A673 (cell line): ENCODE results near the gene NUDT12. TPM values are rescaled to one million over a fixed set of nuclear protein-coding genes. Genes with fewer than 3 reads are reported as not detected.
A peak's percentile ranks its signal among the peaks of the same experiment; 100 is the strongest.

Experiments
- BruUV-seq: library from RNA; stranded (reverse); fragments of 400-500 nt; replicated peaks from 2 replicates; lab custom pipeline; 2021; lab: Mats Ljungman, UMichigan
- CTCF ChIA-PET: fragments of 300-600 bp; sonication (Branson Sonifier 250); formaldehyde crosslinking; loops from one replicate; lab custom pipeline; 2022; ENCODE audit warnings: antibody characterized with exemption; lab: Charles Lee
- POLR2A ChIA-PET: fragments of 300-600 bp; sonication (Branson Sonifier 250); formaldehyde crosslinking; loops from one replicate; lab custom pipeline; 2022; ENCODE audit warnings: antibody characterized with exemption; ENCODE audit not compliant: low non-redundant PET; lab: Charles Lee
- DNase-seq: peaks from one replicate; pipeline ENCODE4 v3.0.0-alpha.2; 2015; ENCODE audit warnings: low spot score
- H3K27ac ChIP-seq: fragments of 200-600 bp; sonication (generic); 2 replicates; pipeline ENCODE4 v1.5.1; 2016; ENCODE audit warnings: mixed run types, low read depth, mild to moderate bottlenecking, mixed read lengths, antibody characterized with exemption, low read length; ENCODE audit not compliant: poor library complexity, severe bottlenecking
- H3K27me3 ChIP-seq: fragments of 200-600 bp; sonication (generic); replicated peaks from 2 replicates; pipeline ENCODE4 v1.6.1; 2017; ENCODE audit warnings: mixed run types, low read depth, mild to moderate bottlenecking, mixed read lengths, antibody characterized with exemption, low read length; ENCODE audit not compliant: insufficient read depth, poor library complexity
- H3K36me3 ChIP-seq: fragments of 200-600 bp; sonication (generic); 2 replicates; pipeline ENCODE4 v1.6.1; 2016; ENCODE audit warnings: mixed run types, mild to moderate bottlenecking, mixed read lengths, antibody characterized with exemption, low read length; ENCODE audit not compliant: insufficient read depth, poor library complexity, severe bottlenecking
- H3K4me1 ChIP-seq: fragments of 200-600 bp; sonication (generic); 2 replicates; pipeline ENCODE4 v1.6.1; 2017; ENCODE audit warnings: mixed run types, mild to moderate bottlenecking, mixed read lengths, antibody characterized with exemption, low read length; ENCODE audit not compliant: insufficient read depth, poor library complexity, severe bottlenecking
- H3K4me3 ChIP-seq: fragments of 200-600 bp; sonication (generic); 2 replicates; pipeline ENCODE4 v1.5.1; 2016; ENCODE audit warnings: low read depth, mixed run types, mild to moderate bottlenecking, mixed read lengths, low read length; ENCODE audit not compliant: poor library complexity, severe bottlenecking
- H3K9me3 ChIP-seq: fragments of 200-600 bp; sonication (generic); 2 replicates; pipeline ENCODE4 v1.6.1; 2016; ENCODE audit warnings: mixed run types, low read depth, mild to moderate bottlenecking, mixed read lengths, antibody characterized with exemption, low read length; ENCODE audit not compliant: poor library complexity, severe bottlenecking
- EZH2 ChIP-seq: fragments of 200-600 bp; sonication (generic); IDR thresholded peaks from 2 replicates; pipeline ENCODE4 v1.6.1; 2017; ENCODE audit warnings: borderline replicate concordance, low read depth, mild to moderate bottlenecking, mixed read lengths, antibody characterized with exemption, low read length; ENCODE audit not compliant: poor library complexity, severe bottlenecking
- intact Hi-C: fragments of 100-400 bp; cut with micrococcal nuclease; formaldehyde crosslinking; loops from one replicate; pipeline ENCODE4 v1.10.0; 2022; ENCODE audit not compliant: unreplicated experiment
- total RNA-seq: library from RNA; stranded (reverse); gene quantifications from 2 replicates; pipeline ENCODE4 v1.2.3, GENCODE V29; 2021
- TF ChIP-seq, protein P1 (sequence below): fragments of 300-800, 200-600 bp; sonication (generic); conservative IDR thresholded peaks from 2 replicates; pipeline ENCODE4 v1.5.1; 2017; ENCODE audit warnings: low read depth, mild to moderate bottlenecking, antibody characterized with exemption, low read length, moderate library complexity, mixed read lengths

Gene NUDT12
- total RNA-seq, 1 experiment from 2014 or later, result 10.2 TPM

DNA sequence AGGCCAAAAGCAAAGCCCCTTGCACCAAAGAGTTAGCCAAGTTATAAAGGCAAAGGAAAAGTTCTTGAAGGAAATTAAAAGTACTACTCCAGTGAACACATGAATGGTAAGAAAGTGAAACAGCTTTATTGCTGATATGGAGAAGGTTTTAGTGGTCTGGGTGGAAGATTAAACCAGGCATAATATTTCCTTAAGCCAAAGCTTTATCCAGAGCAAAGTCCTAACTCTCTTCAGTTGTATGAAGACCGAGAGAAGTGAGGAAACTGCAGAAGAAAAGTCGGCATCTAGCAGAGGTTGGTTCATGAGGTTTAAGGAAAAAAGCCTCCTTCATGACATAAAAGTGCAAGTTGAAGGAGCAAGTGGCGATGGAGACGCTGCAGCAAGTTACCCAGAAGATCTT, 3.1 kb upstream of the NUDT12 start:
- Histone ChIP-seq H3K27me3 (no peaks in the 10 kb centered on the region), H3K9me3 (no peaks in the 10 kb centered on the region), H3K4me1 (no peaks in the 10 kb centered on the region), H3K27ac (no peak overlapping the region), H3K4me3 (no peak overlapping the region), H3K36me3 (no peaks in the 10 kb centered on the region)
- DNase-seq, result no peak
- POLR2A ChIA-PET, result no interaction called here
- intact Hi-C loops, result no loop called here
- CTCF ChIA-PET, result interaction anchor here (0.6 kb wide), 1 partner anchor 15 kb away, joined by 3 read pairs; no protein-coding TSS in a partner anchor
- no TSS peak for BruUV-seq
- no peak for TF ChIP-seq EZH2
- TF ChIP-seq, protein P1, sequence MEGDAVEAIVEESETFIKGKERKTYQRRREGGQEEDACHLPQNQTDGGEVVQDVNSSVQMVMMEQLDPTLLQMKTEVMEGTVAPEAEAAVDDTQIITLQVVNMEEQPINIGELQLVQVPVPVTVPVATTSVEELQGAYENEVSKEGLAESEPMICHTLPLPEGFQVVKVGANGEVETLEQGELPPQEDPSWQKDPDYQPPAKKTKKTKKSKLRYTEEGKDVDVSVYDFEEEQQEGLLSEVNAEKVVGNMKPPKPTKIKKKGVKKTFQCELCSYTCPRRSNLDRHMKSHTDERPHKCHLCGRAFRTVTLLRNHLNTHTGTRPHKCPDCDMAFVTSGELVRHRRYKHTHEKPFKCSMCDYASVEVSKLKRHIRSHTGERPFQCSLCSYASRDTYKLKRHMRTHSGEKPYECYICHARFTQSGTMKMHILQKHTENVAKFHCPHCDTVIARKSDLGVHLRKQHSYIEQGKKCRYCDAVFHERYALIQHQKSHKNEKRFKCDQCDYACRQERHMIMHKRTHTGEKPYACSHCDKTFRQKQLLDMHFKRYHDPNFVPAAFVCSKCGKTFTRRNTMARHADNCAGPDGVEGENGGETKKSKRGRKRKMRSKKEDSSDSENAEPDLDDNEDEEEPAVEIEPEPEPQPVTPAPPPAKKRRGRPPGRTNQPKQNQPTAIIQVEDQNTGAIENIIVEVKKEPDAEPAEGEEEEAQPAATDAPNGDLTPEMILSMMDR, result no peak

GRCh38 chr5:103561685-103562452, 720 bp downstream of the NUDT12 start:
- POLR2A ChIA-PET, result no interaction called here
- Histone ChIP-seq H3K27me3 (no peaks in the 10 kb centered on the region), H3K4me3 (peak overlapping the region; percentile 59), H3K4me1 (no peaks in the 10 kb centered on the region), H3K9me3 (no peaks in the 10 kb centered on the region), H3K27ac (peak overlapping the region; percentile 85), H3K36me3 (no peaks in the 10 kb centered on the region)
- CTCF ChIA-PET, result no interaction called here
- TF ChIP-seq EZH2, result no peak
- TF ChIP-seq, protein P1, result no peak
- intact Hi-C loops, result no loop called here
- DNase-seq, result peak; percentile 4
- TSS peak; percentile 82 for BruUV-seq

DNA sequence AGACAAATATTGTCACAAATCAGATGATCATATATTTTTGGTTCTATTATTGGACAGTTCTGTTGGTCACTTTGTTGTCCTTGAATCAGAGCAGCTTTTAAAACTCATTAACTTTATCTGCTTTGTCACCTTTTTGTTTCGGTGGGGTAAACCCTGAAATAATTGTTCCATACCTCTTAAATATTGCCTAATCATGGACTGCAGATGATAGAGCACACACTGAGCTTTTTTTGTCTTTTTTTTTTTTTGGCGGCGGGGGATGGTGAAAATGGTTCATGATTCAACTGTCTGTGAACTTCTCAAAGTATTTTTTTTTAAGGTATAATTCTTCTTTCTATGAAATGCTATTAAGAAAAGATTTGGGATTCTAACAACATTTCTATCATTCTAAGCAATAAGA, 1.8 kb downstream of the NUDT12 start:
- H3K27me3 ChIP-seq, result no peaks in the 10 kb centered on the region
- ChIA-PET CTCF (no interaction called here), POLR2A (no interaction called here)
- no peak for DNase-seq
- H3K4me3 ChIP-seq, result no peak overlapping the region
- no peaks in the 10 kb centered on the region for H3K36me3 ChIP-seq
- H3K4me1 ChIP-seq, result no peaks in the 10 kb centered on the region
- intact Hi-C loops, result no loop called here
- TF ChIP-seq EZH2, result no peak
- TF ChIP-seq, protein P1, result no peak
- no peak overlapping the region for H3K27ac ChIP-seq
- no peaks in the 10 kb centered on the region for H3K9me3 ChIP-seq
- BruUV-seq, result no TSS peak
